ENCODE measurements around the gene AOX1. TPM values are rescaled to one million over a fixed set of nuclear protein-coding genes. Genes with fewer than 3 reads are reported as not detected.
"Not testable (repeated sequence)": the region's sequence is repeated elsewhere in the genome, so short reads cannot be mapped to it uniquely, and the experiment has no call there.

Gene AOX1
- total and polyA plus RNA-seq, 2 donors (not counting 1 experiment from before 2014, with no cell fraction given), result 0.18 TPM; not detected in 1

- no peak for TF ChIP-seq EZH2 (IDR thresholded peaks at IDR 0.05; ENCODE audit: borderline replicate concordance, insufficient read depth, low read depth, low read length, poor library complexity, severe bottlenecking)
- TF ChIP-seq, protein P1, sequence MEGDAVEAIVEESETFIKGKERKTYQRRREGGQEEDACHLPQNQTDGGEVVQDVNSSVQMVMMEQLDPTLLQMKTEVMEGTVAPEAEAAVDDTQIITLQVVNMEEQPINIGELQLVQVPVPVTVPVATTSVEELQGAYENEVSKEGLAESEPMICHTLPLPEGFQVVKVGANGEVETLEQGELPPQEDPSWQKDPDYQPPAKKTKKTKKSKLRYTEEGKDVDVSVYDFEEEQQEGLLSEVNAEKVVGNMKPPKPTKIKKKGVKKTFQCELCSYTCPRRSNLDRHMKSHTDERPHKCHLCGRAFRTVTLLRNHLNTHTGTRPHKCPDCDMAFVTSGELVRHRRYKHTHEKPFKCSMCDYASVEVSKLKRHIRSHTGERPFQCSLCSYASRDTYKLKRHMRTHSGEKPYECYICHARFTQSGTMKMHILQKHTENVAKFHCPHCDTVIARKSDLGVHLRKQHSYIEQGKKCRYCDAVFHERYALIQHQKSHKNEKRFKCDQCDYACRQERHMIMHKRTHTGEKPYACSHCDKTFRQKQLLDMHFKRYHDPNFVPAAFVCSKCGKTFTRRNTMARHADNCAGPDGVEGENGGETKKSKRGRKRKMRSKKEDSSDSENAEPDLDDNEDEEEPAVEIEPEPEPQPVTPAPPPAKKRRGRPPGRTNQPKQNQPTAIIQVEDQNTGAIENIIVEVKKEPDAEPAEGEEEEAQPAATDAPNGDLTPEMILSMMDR (IDR thresholded peaks at IDR 0.05), result no peak
- Histone ChIP-seq H3K79me2 (ENCODE audit: control insufficient read depth, insufficient read depth, low read length) (no peaks in the 10 kb centered on the region), H4K20me1 (ENCODE audit: control insufficient read depth, insufficient read depth, low read length, poor library complexity, severe bottlenecking) (no peaks in the 10 kb centered on the region), H3K36me3 (replicated peaks in 1 of 2; ENCODE audit: control extremely low read depth in 1 of 2, control insufficient read depth in 1 of 2, extremely low read depth in 1 of 2, insufficient read depth in 2 of 2, low read length in 1 of 2) (no peaks in the 10 kb centered on the region), H3K4me2 (replicated peaks; ENCODE audit: low read depth, low read length, poor library complexity, severe bottlenecking) (no peak overlapping the region), H3K9ac (ENCODE audit: low read length) (no peak overlapping the region), H2AFZ (ENCODE audit: insufficient read depth, low read depth, low read length, poor library complexity, severe bottlenecking) (no peak overlapping the region), H3K4me1 (ENCODE audit: control insufficient read depth in 2 of 2, insufficient read depth in 2 of 2, low read length in 2 of 2) (no peaks in the 10 kb centered on the region), H3K27me3 (replicated peaks in 1 of 4; ENCODE audit: control extremely low read depth in 1 of 4, control insufficient read depth in 3 of 4, insufficient read depth in 4 of 4, low read length in 3 of 4) (no peaks in the 10 kb centered on the region), H3K9me3 (ENCODE audit: control extremely low read depth in 1 of 3, control insufficient read depth in 2 of 3, insufficient read depth in 1 of 3, low read length in 2 of 3) (no peaks in the 10 kb centered on the region), H3K4me3 (ENCODE audit: control extremely low read depth in 1 of 5, extremely low read depth in 1 of 5, insufficient read depth in 1 of 5, low read depth in 2 of 5, low read length in 4 of 5) (no peak overlapping the region), H3K27ac (ENCODE audit: low read length in 2 of 2) (no peak overlapping the region)
- no peak for DNase-seq
- intact Hi-C loops (cut with micrococcal nuclease), result no loop called here
- CTCF ChIA-PET, result no interaction called here
- no peak for ATAC-seq (ENCODE audit: low read depth)
- no peaks in the 10 kb centered on the region for H3K4me1 Mint-ChIP-seq
- no peak overlapping the region for H3K4me3 Mint-ChIP-seq
- POLR2A ChIA-PET, result no interaction called here
- no peak overlapping the region for H3K27ac Mint-ChIP-seq
- no peaks in the 10 kb centered on the region for H3K9me3 Mint-ChIP-seq (ENCODE audit: insufficient read depth)
- 100% methylated on average over 3 of the region's 3 CpGs for whole genome bisulfite sequencing (ENCODE audit: insufficient coverage)
- H3K27me3 Mint-ChIP-seq, result peaks cover 18% of the 10 kb centered on the region
Observed at GRCh38 chr2:200640176-200640575, 54.4 kb downstream of the AOX1 start.

DNA sequence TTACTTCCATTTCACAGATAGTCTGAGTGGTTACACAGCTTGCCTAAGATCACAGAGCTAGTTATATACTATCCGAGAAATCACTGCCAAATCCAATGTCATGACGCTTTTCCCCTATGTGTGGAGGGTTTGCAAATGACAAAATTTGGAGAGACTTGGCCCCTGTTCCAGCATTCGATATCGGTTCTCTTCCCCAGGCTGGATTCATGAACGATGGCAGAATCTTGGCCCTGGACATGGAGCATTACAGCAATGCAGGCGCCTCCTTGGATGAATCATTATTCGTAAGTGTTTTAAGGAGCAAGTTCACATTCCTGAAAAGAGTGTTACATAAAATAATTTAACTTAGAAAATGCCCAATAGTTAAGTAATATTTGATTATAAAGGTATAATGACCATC lies 55.1 kb downstream of the AOX1 start:
- CTCF ChIA-PET, result no interaction called here
- 100% methylated on average over 3 of the region's 7 CpGs for WGBS (ENCODE audit: insufficient coverage)
- H3K9me3 Mint-ChIP-seq (ENCODE audit: insufficient read depth), result no peaks in the 10 kb centered on the region

DNA sequence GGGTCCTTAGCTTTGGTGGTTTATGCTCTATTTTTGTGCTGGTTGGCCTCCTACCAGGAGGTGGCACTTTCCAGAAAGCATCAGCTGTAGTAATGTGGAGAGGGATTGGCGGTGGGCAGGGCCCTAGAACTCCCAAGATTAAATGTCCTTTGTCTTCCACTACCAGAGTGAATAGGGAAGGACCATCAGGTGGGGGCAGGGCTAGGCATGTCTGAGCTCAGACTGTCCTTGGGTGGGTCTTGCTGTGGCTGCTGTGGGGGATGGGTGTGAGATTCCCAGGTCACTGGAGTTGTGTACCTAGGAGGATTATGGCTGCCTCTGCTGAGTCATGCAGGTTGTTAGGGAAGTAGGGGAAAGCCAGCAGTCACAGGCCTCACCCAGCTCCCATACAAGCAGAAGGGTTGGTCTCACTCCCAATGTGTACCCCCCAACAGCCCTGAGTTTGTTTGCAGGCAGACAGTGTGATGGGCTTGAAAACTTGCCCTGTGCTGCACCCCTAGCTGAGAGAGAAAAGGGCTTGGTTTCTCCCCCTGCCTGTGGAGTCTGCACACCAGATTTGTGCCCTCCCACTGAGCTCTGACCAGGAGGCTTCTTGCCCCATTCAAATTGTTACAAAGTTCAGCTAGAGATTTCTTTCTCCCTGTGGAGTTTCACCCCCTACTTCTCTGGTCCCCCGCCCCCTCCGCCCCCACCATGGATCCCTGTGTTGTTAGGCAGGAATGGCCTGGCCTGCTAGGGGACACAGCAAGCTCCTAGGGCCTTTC lies 62.9 kb downstream of the AOX1 start:
- H3K79me2 ChIP-seq (ENCODE audit: control insufficient read depth, insufficient read depth, low read length); H3K36me3 ChIP-seq (replicated peaks in 1 of 2; ENCODE audit: control extremely low read depth in 1 of 2, control insufficient read depth in 1 of 2, extremely low read depth in 1 of 2, insufficient read depth in 2 of 2, low read length in 1 of 2); DNase-seq; H3K27ac Mint-ChIP-seq; H3K4me2 ChIP-seq (replicated peaks; ENCODE audit: low read depth, low read length, poor library complexity, severe bottlenecking); ATAC-seq (ENCODE audit: low read depth); CTCF ChIA-PET; H4K20me1 ChIP-seq (ENCODE audit: control insufficient read depth, insufficient read depth, low read length, poor library complexity, severe bottlenecking); POLR2A ChIA-PET; intact Hi-C loops (cut with micrococcal nuclease); H3K9ac ChIP-seq (ENCODE audit: low read length); H3K27ac ChIP-seq (ENCODE audit: low read length in 2 of 2); H3K9me3 ChIP-seq (ENCODE audit: control extremely low read depth in 1 of 3, control insufficient read depth in 2 of 3, insufficient read depth in 1 of 3, low read length in 2 of 3); H3K4me1 ChIP-seq (ENCODE audit: control insufficient read depth in 2 of 2, insufficient read depth in 2 of 2, low read length in 2 of 2); H3K27me3 ChIP-seq (replicated peaks in 1 of 4; ENCODE audit: control extremely low read depth in 1 of 4, control insufficient read depth in 3 of 4, insufficient read depth in 4 of 4, low read length in 3 of 4); H3K4me3 Mint-ChIP-seq; H3K4me3 ChIP-seq (ENCODE audit: control extremely low read depth in 1 of 5, extremely low read depth in 1 of 5, insufficient read depth in 1 of 5, low read depth in 2 of 5, low read length in 4 of 5); H3K4me1 Mint-ChIP-seq; H2AFZ ChIP-seq (ENCODE audit: insufficient read depth, low read depth, low read length, poor library complexity, severe bottlenecking); H3K9me3 Mint-ChIP-seq (ENCODE audit: insufficient read depth): not testable (repeated sequence)
- H3K27me3 Mint-ChIP-seq, result peaks cover 30% of the 10 kb centered on the region
- WGBS (ENCODE audit: insufficient coverage), result 92% methylated on average over 2 of the region's 3 CpGs

More for the DNA sequence above, 55.1 kb downstream of the AOX1 start:
- Histone ChIP-seq H3K36me3 (replicated peaks in 1 of 2; ENCODE audit: control extremely low read depth in 1 of 2, control insufficient read depth in 1 of 2, extremely low read depth in 1 of 2, insufficient read depth in 2 of 2, low read length in 1 of 2) (no peaks in the 10 kb centered on the region), H3K4me1 (ENCODE audit: control insufficient read depth in 2 of 2, insufficient read depth in 2 of 2, low read length in 2 of 2) (no peaks in the 10 kb centered on the region), H3K27ac (ENCODE audit: low read length in 2 of 2) (no peak overlapping the region), H3K9ac (ENCODE audit: low read length) (no peak overlapping the region), H3K4me3 (ENCODE audit: control extremely low read depth in 1 of 5, extremely low read depth in 1 of 5, insufficient read depth in 1 of 5, low read depth in 2 of 5, low read length in 4 of 5) (no peak overlapping the region), H4K20me1 (ENCODE audit: control insufficient read depth, insufficient read depth, low read length, poor library complexity, severe bottlenecking) (no peaks in the 10 kb centered on the region), H3K4me2 (replicated peaks; ENCODE audit: low read depth, low read length, poor library complexity, severe bottlenecking) (no peak overlapping the region), H3K9me3 (ENCODE audit: control extremely low read depth in 1 of 3, control insufficient read depth in 2 of 3, insufficient read depth in 1 of 3, low read length in 2 of 3) (no peaks in the 10 kb centered on the region), H3K27me3 (replicated peaks in 1 of 4; ENCODE audit: control extremely low read depth in 1 of 4, control insufficient read depth in 3 of 4, insufficient read depth in 4 of 4, low read length in 3 of 4) (no peaks in the 10 kb centered on the region), H2AFZ (ENCODE audit: insufficient read depth, low read depth, low read length, poor library complexity, severe bottlenecking) (no peak overlapping the region), H3K79me2 (ENCODE audit: control insufficient read depth, insufficient read depth, low read length) (no peaks in the 10 kb centered on the region)
- Mint-ChIP-seq H3K4me3 (no peak overlapping the region), H3K4me1 (no peaks in the 10 kb centered on the region), H3K27me3 (peaks cover 11% of the 10 kb centered on the region), H3K27ac (no peak overlapping the region)
- ATAC-seq (ENCODE audit: low read depth), result no peak
- POLR2A ChIA-PET, result no interaction called here
- TF ChIP-seq, protein P1 (IDR thresholded peaks at IDR 0.05), result no peak
- no peak for TF ChIP-seq EZH2 (IDR thresholded peaks at IDR 0.05; ENCODE audit: borderline replicate concordance, insufficient read depth, low read depth, low read length, poor library complexity, severe bottlenecking)
- intact Hi-C loops (cut with micrococcal nuclease), result no loop called here
- DNase-seq, result no peak

Measured in B cell (primary cell).